HEK293 (cell line): ENCODE results near the gene ABCF2.

ENCODE experiments used
- CTCF ChIA-PET: fragments of 350-600 bp; formaldehyde crosslinking; extraction: SDS; loops from one replicate; lab custom pipeline; 2021; ENCODE audit warnings: antibody characterized with exemption; lab: Yijun Ruan, JAX
- POLR2A ChIA-PET: fragments of 300-600 bp; formaldehyde crosslinking; extraction: SDS; loops from one replicate; lab custom pipeline; 2020; ENCODE audit warnings: antibody characterized with exemption, inconsistent platforms; lab: Yijun Ruan, JAX
- H3K27ac ChIP-seq: fragments of 200-500 bp; sonication (Bioruptor generic); 2 replicates; pipeline ENCODE4 v1.5.1; 2014; ENCODE audit warnings: low read depth, low read length, control low read depth, inconsistent platforms; ENCODE audit errors: extremely low read depth
- H3K36me3 ChIP-seq, 2 experiments: fragments of 200-500 bp in 1 of 2; sonication (Bioruptor generic) in 1 of 2; 1 replicate in 1 of 2; 2 replicates in 1 of 2; pipeline ENCODE4 v1.5.1; 2014 to 2017; ENCODE audit warnings: inconsistent platforms in 2 of 2, low read length in 2 of 2; ENCODE audit not compliant: control insufficient read depth in 2 of 2, insufficient read depth in 1 of 2
- H3K4me1 ChIP-seq: fragments of 200-500 bp; sonication (Bioruptor generic); 2 replicates; pipeline ENCODE4 v1.5.1; 2014; ENCODE audit warnings: mild to moderate bottlenecking, low read length, inconsistent platforms; ENCODE audit not compliant: control insufficient read depth, insufficient read depth
- H3K4me3 ChIP-seq: 2 replicates; pipeline ENCODE4 v1.5.1; 2011; ENCODE audit warnings: low read depth, mild to moderate bottlenecking, control low read depth, low read length, moderate library complexity
- H3K9me3 ChIP-seq: fragments of 200-500 bp; sonication (Bioruptor generic); 2 replicates; pipeline ENCODE4 v1.5.1; 2014; ENCODE audit warnings: low read depth, low read length, inconsistent platforms; ENCODE audit not compliant: control insufficient read depth, insufficient read depth
- FEZF1 ChIP-seq: fragments of 450-650 bp; formaldehyde crosslinking; IDR thresholded peaks from 2 replicates; pipeline ENCODE4 v1.5.1; 2016; ENCODE audit warnings: missing biosample characterization, missing genetic modification characterization
- GLIS1 ChIP-seq: fragments of 450-650 bp; formaldehyde crosslinking; IDR thresholded peaks from 2 replicates; pipeline ENCODE4 v1.5.1; 2016; ENCODE audit warnings: missing biosample characterization, missing genetic modification characterization
- GLIS2 ChIP-seq: fragments of 450-650 bp; formaldehyde crosslinking; IDR thresholded peaks from 2 replicates; pipeline ENCODE4 v1.5.1; 2016; ENCODE audit warnings: missing biosample characterization, missing genetic modification characterization
- IKZF3 ChIP-seq: fragments of 450-650 bp; IDR thresholded peaks from 2 replicates; pipeline ENCODE4 v1.5.0; 2018; ENCODE audit warnings: missing biosample characterization, mild to moderate bottlenecking, missing genetic modification characterization, moderate library complexity
- KLF1 ChIP-seq: fragments of 450-650 bp; formaldehyde crosslinking; IDR thresholded peaks from 2 replicates; pipeline ENCODE4 v1.5.1; 2016; ENCODE audit warnings: missing biosample characterization, missing genetic modification characterization
- MEIS1 ChIP-seq: sonication (generic); formaldehyde crosslinking; IDR thresholded peaks from 2 replicates; pipeline ENCODE4 v1.8.1; 2022; ENCODE audit warnings: missing genetic modification reagents, mild to moderate bottlenecking, borderline replicate concordance
- OSR2 ChIP-seq: fragments of 450-650 bp; formaldehyde crosslinking; IDR thresholded peaks from 2 replicates; pipeline ENCODE4 v1.5.1; 2016; ENCODE audit warnings: missing biosample characterization, missing genetic modification characterization
- YY1 ChIP-seq: fragments of 450-650 bp; formaldehyde crosslinking; IDR thresholded peaks from 2 replicates; pipeline ENCODE4 v1.5.1; 2018; ENCODE audit warnings: missing biosample characterization, missing genetic modification characterization
- ZBTB8A ChIP-seq: fragments of 450-650 bp; formaldehyde crosslinking; IDR thresholded peaks from 2 replicates; pipeline ENCODE4 v1.5.1; 2016; ENCODE audit warnings: missing biosample characterization, missing genetic modification characterization
- ZNF112 ChIP-seq: fragments of 450-650 bp; formaldehyde crosslinking; IDR thresholded peaks from 2 replicates; pipeline ENCODE4 v1.5.0; 2017; ENCODE audit warnings: missing biosample characterization, missing genetic modification characterization
- ZNF184 ChIP-seq: fragments of 450-650 bp; IDR thresholded peaks from 2 replicates; pipeline ENCODE4 v1.5.1; 2018; ENCODE audit warnings: missing biosample characterization, mild to moderate bottlenecking, missing genetic modification characterization
- ZNF335 ChIP-seq: fragments of 450-650 bp; formaldehyde crosslinking; conservative IDR thresholded peaks from 2 replicates; pipeline ENCODE4 v1.5.1; 2016; ENCODE audit warnings: missing biosample characterization, missing genetic modification characterization
- ZNF530 ChIP-seq: fragments of 450-650 bp; formaldehyde crosslinking; IDR thresholded peaks from 2 replicates; pipeline ENCODE4 v1.5.1; 2016; ENCODE audit warnings: low read depth, missing biosample characterization, missing genetic modification characterization
- ZNF596 ChIP-seq: fragments of 450-650 bp; IDR thresholded peaks from 2 replicates; pipeline ENCODE4 v1.5.0; 2018; ENCODE audit warnings: missing biosample characterization, mild to moderate bottlenecking, missing genetic modification characterization, moderate library complexity
- ZNF610 ChIP-seq: fragments of 450-650 bp; formaldehyde crosslinking; IDR thresholded peaks from 2 replicates; pipeline ENCODE4 v1.5.1; 2016; ENCODE audit warnings: missing biosample characterization, missing genetic modification characterization, borderline replicate concordance
- ZNF626 ChIP-seq: fragments of 450-650 bp; sonication (Bioruptor Pico); formaldehyde crosslinking; IDR thresholded peaks from 2 replicates; pipeline ENCODE4 v1.5.1; 2018; ENCODE audit warnings: missing biosample characterization, missing genetic modification characterization, inconsistent platforms
- ZNF677 ChIP-seq: fragments of 450-650 bp; IDR thresholded peaks from 2 replicates; pipeline ENCODE4 v1.5.0; 2018; ENCODE audit warnings: missing biosample characterization, mild to moderate bottlenecking, missing genetic modification characterization, moderate library complexity
- ZNF707 ChIP-seq: fragments of 450-650 bp; formaldehyde crosslinking; IDR thresholded peaks from 2 replicates; pipeline ENCODE4 v1.5.1; 2016; ENCODE audit warnings: missing biosample characterization, missing genetic modification characterization
- ZNF785 ChIP-seq: fragments of 450-650 bp; formaldehyde crosslinking; IDR thresholded peaks from 2 replicates; pipeline ENCODE4 v1.5.1; 2016; ENCODE audit warnings: missing biosample characterization, missing genetic modification characterization
- ZSCAN16 ChIP-seq: fragments of 450-650 bp; formaldehyde crosslinking; IDR thresholded peaks from 2 replicates; pipeline ENCODE4 v1.5.1; 2016; ENCODE audit warnings: missing biosample characterization, missing genetic modification characterization
- ZSCAN30 ChIP-seq: fragments of 450-650 bp; IDR thresholded peaks from 2 replicates; pipeline ENCODE4 v1.5.1; 2018; ENCODE audit warnings: missing biosample characterization, mild to moderate bottlenecking, missing genetic modification characterization, moderate library complexity
- TF ChIP-seq, protein P1 (sequence below): fragments of 450-650 bp; formaldehyde crosslinking; IDR thresholded peaks from 2 replicates; pipeline ENCODE4 v1.5.1; 2016; ENCODE audit warnings: missing biosample characterization, missing genetic modification characterization
- TF ChIP-seq, protein P2 (sequence below): fragments of 450-650 bp; formaldehyde crosslinking; IDR thresholded peaks from 2 replicates; pipeline ENCODE4 v1.5.1; 2017; ENCODE audit warnings: missing biosample characterization, missing genetic modification characterization
- TF ChIP-seq, protein P3 (sequence below): fragments of 450-650 bp; IDR thresholded peaks from 2 replicates; pipeline ENCODE4 v1.5.1; 2018; ENCODE audit warnings: missing biosample characterization, mild to moderate bottlenecking, missing genetic modification characterization
- TF ChIP-seq, protein P4 (sequence below): fragments of 450-650 bp; formaldehyde crosslinking; IDR thresholded peaks from 2 replicates; pipeline ENCODE4 v1.5.1; 2017; ENCODE audit warnings: missing biosample characterization, missing genetic modification characterization
- TF ChIP-seq, protein P5 (sequence below): fragments of 450-650 bp; formaldehyde crosslinking; IDR thresholded peaks from 2 replicates; pipeline ENCODE4 v1.5.1; 2016; ENCODE audit warnings: missing biosample characterization, missing genetic modification characterization
- TF ChIP-seq, protein P6 (sequence below): fragments of 450-650 bp; formaldehyde crosslinking; optimal IDR thresholded peaks from 2 replicates; pipeline ENCODE3; 2016; ENCODE audit warnings: missing biosample characterization, mild to moderate bottlenecking, missing genetic modification characterization

ABCF2 gene

DNA sequence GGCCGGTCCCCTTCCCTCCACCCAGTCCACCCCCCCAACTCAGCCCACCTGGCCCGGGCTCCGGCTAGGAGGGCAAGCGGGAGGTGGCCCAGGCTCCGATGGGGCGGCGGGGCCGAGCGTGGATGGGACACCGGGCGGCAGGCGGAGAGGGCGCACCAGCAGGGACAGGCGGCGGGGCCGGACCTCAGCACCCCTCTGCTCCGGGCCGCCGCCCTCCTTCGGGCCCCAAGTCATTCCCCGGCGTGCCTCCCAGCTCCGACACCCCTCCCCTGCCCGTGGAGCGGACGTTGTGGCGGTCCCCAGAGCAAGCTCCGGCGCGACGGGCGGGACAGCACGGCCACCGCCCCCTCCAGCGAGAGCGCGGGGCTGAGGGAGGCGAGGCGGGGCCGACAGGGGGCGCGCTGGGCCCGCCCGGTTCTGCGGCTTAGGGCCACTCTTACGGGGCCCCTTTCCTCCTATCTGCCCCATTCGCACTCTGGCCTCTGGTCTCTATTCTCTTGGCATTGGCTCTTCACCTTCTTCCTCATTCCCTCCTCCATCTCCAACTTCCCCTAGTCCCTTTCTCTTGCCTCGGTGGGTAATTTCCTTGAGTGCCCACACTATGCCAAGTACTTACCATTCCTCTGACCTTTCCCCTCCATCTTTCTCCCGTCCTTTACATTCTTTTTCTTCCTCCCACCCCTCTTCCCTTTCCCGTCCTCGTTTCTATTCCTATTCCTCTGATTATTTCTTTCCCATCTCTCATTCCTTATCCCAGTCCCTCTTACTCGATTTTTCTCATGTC lies 58.8 kb downstream of the ABCF2 start (continued):
- TF ChIP-seq, protein P1, sequence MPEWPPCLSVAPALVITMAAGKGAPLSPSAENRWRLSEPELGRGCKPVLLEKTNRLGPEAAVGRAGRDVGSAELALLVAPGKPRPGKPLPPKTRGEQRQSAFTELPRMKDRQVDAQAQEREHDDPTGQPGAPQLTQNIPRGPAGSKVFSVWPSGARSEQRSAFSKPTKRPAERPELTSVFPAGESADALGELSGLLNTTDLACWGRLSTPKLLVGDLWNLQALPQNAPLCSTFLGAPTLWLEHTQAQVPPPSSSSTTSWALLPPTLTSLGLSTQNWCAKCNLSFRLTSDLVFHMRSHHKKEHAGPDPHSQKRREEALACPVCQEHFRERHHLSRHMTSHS (tag by site-specific recombination): no peak
- peak; percentile 89 for TF ChIP-seq KLF1

DNA sequence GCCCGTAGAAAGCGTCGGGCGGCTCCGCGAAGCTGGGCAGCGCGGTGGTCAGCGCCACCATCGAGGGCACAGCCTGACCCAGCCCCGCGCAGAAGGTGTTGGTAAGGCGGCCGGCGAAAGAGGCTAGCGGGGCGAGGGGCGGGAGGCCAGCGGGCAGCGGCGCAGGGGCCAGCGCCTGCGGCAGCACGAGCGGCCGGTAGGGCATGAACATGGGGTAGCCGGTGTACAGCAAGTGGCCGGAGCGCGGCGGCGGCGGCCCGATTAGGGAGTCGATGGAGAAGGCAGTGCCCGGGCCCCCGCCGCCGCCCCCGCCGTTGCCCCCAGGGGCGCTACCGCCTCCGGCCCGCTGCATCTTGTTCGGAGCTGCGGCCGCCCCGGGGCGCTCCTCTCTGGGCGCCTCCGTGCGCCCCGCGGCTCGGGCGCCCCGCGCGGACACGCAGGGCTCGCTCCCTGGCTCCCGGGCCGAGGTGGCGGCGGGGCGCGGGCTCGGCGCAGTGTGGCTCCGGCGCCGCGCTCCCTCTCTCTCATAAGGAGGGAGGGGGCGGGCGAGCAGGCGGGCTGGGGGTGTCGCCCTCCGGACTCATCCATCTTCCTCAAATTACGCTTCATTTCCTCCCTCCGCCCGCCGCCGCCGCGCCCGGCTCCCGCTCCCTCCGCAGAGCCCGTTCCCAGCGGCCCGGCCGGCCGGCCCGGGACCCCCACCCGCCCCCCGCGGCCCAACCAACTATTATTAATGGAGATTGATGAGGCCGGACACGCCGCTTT lies 59.6 kb downstream of the ABCF2 start, which contains the start of gene GBX1:
GBX1 (minus strand) TSS at position 498 of the 765 bp plus-strand sequence; CDS start at position 352, 146 bp downstream.
- H3K27ac ChIP-seq: peak within 1 kb of the TSS; percentile 57; the same call in 1 of the 2 replicates
- H3K9me3 ChIP-seq: no peaks in the 10 kb centered on the region
- H3K4me3 ChIP-seq: peak within 1 kb of the TSS; percentile 48
- ChIA-PET POLR2A (interaction anchor here (1.5 kb wide), 1 partner anchor 10 kb away, joined by 6 read pairs; no protein-coding TSS in a partner anchor), CTCF (interaction anchor here (0.6 to 2.5 kb wide), 15 partner anchors 9 to 207 kb away, joined by 3 to 13 read pairs (median 4); no protein-coding TSS in a partner anchor)
- H3K36me3 ChIP-seq: no peaks in the 10 kb centered on the region
- no peaks in the 10 kb centered on the region for H3K4me1 ChIP-seq
- TF ChIP-seq, protein P2, sequence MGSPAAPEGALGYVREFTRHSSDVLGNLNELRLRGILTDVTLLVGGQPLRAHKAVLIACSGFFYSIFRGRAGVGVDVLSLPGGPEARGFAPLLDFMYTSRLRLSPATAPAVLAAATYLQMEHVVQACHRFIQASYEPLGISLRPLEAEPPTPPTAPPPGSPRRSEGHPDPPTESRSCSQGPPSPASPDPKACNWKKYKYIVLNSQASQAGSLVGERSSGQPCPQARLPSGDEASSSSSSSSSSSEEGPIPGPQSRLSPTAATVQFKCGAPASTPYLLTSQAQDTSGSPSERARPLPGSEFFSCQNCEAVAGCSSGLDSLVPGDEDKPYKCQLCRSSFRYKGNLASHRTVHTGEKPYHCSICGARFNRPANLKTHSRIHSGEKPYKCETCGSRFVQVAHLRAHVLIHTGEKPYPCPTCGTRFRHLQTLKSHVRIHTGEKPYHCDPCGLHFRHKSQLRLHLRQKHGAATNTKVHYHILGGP (tag by site-specific recombination): no peak
- TF ChIP-seq ZNF677 (tag by site-specific recombination) (peak; percentile 5; the same call in 1 of the 2 replicates), MEIS1 (peak; percentile 23; the same call in 1 of the 2 replicates), ZNF785 (peak; percentile 46; the same call in 1 of the 2 replicates), ZNF335 (no peak), ZNF610 (tag by site-specific recombination) (no peak), ZSCAN30 (tag by site-specific recombination) (0 out of 2 replicates have a peak, but pooled peaks have one; percentile 24), ZNF707 (tag by site-specific recombination) (no peak), ZNF184 (no peak), ZSCAN16 (tag by site-specific recombination) (no peak), ZBTB8A (tag by site-specific recombination) (peak; percentile 92), IKZF3 (tag by site-specific recombination) (peak; percentile 33; the same call in 1 of the 2 replicates), OSR2 (tag by site-specific recombination) (0 out of 2 replicates have a peak, but pooled peaks have one; percentile 6), ZNF626 (tag by site-specific recombination) (no peak), GLIS1 (peak; percentile 13; the same call in 1 of the 2 replicates), YY1 (tag by site-specific recombination) (peak; percentile 38; the same call in 1 of the 2 replicates), GLIS2 (tag by site-specific recombination) (peak; percentile 15; the same call in 1 of the 2 replicates), ZNF530 (tag by site-specific recombination) (no peak), ZNF596 (peak; percentile 65), ZNF112 (tag by site-specific recombination) (no peak), FEZF1 (tag by site-specific recombination) (no peak)
- TF ChIP-seq, protein P3, sequence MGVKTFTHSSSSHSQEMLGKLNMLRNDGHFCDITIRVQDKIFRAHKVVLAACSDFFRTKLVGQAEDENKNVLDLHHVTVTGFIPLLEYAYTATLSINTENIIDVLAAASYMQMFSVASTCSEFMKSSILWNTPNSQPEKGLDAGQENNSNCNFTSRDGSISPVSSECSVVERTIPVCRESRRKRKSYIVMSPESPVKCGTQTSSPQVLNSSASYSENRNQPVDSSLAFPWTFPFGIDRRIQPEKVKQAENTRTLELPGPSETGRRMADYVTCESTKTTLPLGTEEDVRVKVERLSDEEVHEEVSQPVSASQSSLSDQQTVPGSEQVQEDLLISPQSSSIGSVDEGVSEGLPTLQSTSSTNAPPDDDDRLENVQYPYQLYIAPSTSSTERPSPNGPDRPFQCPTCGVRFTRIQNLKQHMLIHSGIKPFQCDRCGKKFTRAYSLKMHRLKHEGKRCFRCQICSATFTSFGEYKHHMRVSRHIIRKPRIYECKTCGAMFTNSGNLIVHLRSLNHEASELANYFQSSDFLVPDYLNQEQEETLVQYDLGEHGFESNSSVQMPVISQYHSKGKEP (tag by site-specific recombination): no peak
- TF ChIP-seq, protein P4, sequence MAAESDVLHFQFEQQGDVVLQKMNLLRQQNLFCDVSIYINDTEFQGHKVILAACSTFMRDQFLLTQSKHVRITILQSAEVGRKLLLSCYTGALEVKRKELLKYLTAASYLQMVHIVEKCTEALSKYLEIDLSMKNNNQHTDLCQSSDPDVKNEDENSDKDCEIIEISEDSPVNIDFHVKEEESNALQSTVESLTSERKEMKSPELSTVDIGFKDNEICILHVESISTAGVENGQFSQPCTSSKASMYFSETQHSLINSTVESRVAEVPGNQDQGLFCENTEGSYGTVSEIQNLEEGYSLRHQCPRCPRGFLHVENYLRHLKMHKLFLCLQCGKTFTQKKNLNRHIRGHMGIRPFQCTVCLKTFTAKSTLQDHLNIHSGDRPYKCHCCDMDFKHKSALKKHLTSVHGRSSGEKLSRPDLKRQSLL (tag by site-specific recombination): peak; percentile 96
- TF ChIP-seq, protein P5, sequence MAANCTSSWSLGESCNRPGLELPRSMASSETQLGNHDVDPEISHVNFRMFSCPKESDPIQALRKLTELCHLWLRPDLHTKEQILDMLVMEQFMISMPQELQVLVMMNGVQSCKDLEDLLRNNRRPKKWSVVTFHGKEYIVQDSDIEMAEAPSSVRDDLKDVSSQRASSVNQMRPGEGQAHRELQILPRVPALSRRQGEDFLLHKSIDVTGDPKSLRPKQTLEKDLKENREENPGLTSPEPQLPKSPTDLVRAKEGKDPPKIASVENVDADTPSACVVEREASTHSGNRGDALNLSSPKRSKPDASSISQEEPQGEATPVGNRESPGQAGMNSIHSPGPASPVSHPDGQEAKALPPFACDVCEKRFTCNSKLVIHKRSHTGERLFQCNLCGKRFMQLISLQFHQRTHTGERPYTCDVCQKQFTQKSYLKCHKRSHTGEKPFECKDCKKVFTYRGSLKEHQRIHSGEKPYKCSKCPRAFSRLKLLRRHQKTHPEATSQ (tag by site-specific recombination): peak; percentile 49; the same call in 1 of the 2 replicates
- TF ChIP-seq, protein P6, sequence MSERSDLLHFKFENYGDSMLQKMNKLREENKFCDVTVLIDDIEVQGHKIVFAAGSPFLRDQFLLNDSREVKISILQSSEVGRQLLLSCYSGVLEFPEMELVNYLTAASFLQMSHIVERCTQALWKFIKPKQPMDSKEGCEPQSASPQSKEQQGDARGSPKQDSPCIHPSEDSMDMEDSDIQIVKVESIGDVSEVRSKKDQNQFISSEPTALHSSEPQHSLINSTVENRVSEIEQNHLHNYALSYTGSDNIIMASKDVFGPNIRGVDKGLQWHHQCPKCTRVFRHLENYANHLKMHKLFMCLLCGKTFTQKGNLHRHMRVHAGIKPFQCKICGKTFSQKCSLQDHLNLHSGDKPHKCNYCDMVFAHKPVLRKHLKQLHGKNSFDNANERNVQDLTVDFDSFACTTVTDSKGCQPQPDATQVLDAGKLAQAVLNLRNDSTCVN (tag by site-specific recombination): peak; percentile 49
